Pancreas (tissue), 10 donors: ENCODE data around the gene EPG5. TPM values are rescaled to one million over a fixed set of nuclear protein-coding genes. Genes with fewer than 3 reads are reported as not detected.
"Not testable (repeated sequence)": the region's sequence is repeated elsewhere in the genome, so short reads cannot be mapped to it uniquely, and the experiment has no call there.

Source experiments
- ATAC-seq, 4 donors: fragments of 200-7000 bp; cut with Tn5 transposase; one replicate each; pipeline versions ENCODE4 v1.8.0 to v1.9.1; 2020; ENCODE audit warnings: mild to moderate bottlenecking in 4 of 4, moderate library complexity in 4 of 4
- DNase-seq, 6 donors: peaks; one replicate each; pipeline ENCODE4 v3.0.0-alpha.2; 2020
- FAIRE-seq: peaks from 2 replicates; lab custom pipeline; 2012; peaks lifted over from hg19 to GRCh38; lab: Jason Lieb, UNC
- H3K27ac ChIP-seq, 4 donors: fragments of 200-600 bp; sonication (generic); 1 replicate in 3 of 4; 2 replicates in 1 of 4; pipeline versions ENCODE4 v1.5.0 to v1.8.0; 2020
- H3K27me3 ChIP-seq, 4 donors: fragments of 200-600 bp; one replicate each; pipeline ENCODE4 v1.8.0; 2021
- H3K36me3 ChIP-seq, 3 donors: fragments of 200-600 bp; sonication (generic) in 1 of 3; one replicate each; pipeline versions ENCODE4 v1.5.0 to v1.8.0; 2020 to 2021
- H3K4me1 ChIP-seq, 3 donors: fragments of 200-600 bp; one replicate each; pipeline ENCODE4 v1.8.0; 2021
- H3K4me3 ChIP-seq, 4 donors: fragments of 200-600 bp; sonication (generic) in 2 of 4; one replicate each; pipeline versions ENCODE4 v1.5.0 to v1.8.0; 2020 to 2021
- H3K9me3 ChIP-seq, 4 donors: fragments of 200-600 bp; one replicate each; pipeline ENCODE4 v1.8.0; 2021
- WGBS, 2 donors: extraction: QIAGEN DNeasy Blood & Tissue Kit; methylation state at CpG; one replicate each; pipeline ENCODE4 v1.1.7; 2013; 5-methylcytosine and 5-hydroxymethylcytosine counted together
- intact Hi-C, 3 donors: fragments of 100-400 bp; cut with DNase I; formaldehyde crosslinking; loops; one replicate each; pipeline versions ENCODE4 v1.11.1 to v1.14.2; 2022
- polyA plus RNA-seq, 2 donors: library from polyadenylated mRNA; stranded (reverse); fragments of 200-250 nt; gene quantifications; one replicate each; pipeline ENCODE4 v1.2.3, GENCODE V29; 2013
- total RNA-seq, 6 donors: library from RNA; stranded (reverse); fragmentation: NEBNext Ultra II Directional in 4 of 6; extraction: Animal tissue kit (Norgen Biotek cat#: 25700) in 4 of 6; gene quantifications; one replicate each; pipeline versions ENCODE4 v1.2.1 to v1.2.4, GENCODE V29; 2021 to 2023
- TF ChIP-seq, protein P1 (sequence below), 4 donors: fragments of 200-600 bp; sonication (generic) in 3 of 4; IDR thresholded peaks; one replicate each; pipeline versions ENCODE4 v1.5.0 to v1.8.0; 2021; ENCODE audit warnings: antibody characterized with exemption in 4 of 4
- donor health status: healthy with polysubstance abuse.
- donor health status: DM: no; HTN: no; CAD: no; lungs with moderate emphysema.
- donor health status: DM: no; HTN: no; CAD: no.
- donor health status: control.
- donor health status: control.
- donor health status: Bipolar disorder and iron deficiency.
- donor health status: DM: yes; HTN: yes; CAD: no.
- donor health status: DM: no; HTN: no; CAD: no.
- donor health status: DM: no; HTN: no; CAD: no.
- donor health status: DM: yes; HTN: yes; CAD: no.

Gene EPG5
- total and polyA plus RNA-seq, 8 donors = 4.9 to 18.4 (median 10.1) TPM

DNA sequence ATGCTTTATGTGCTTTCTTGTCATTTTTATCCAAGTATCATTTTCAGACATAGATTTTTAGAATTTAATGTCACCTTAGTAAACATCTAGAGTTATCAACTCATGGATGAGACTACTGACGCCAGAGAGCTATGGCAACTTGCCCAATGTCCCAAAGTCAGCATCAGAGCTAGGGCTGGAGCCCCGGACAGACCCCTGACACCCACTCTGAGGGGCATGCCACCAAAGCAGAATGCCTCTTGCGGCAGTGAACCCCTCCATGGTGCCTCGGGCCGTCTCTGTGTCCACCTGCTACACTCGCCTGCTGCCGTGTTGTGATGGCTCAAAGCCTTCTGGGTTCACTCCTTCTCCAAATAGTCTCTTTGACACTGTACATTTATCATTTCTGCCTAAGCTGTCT, 136.2 kb downstream of the EPG5 start:
- Histone ChIP-seq H3K9me3 (no peaks in the 10 kb centered on the region), H3K36me3 (no peaks in the 10 kb centered on the region), H3K4me1 (no peaks in the 10 kb centered on the region), H3K27ac (no peak overlapping the region), H3K4me3 (no peak overlapping the region), H3K27me3 (no peaks in the 10 kb centered on the region)
- DNase-seq (no peak), ATAC-seq (no peak), FAIRE-seq (no peak)
- TF ChIP-seq, protein P1, sequence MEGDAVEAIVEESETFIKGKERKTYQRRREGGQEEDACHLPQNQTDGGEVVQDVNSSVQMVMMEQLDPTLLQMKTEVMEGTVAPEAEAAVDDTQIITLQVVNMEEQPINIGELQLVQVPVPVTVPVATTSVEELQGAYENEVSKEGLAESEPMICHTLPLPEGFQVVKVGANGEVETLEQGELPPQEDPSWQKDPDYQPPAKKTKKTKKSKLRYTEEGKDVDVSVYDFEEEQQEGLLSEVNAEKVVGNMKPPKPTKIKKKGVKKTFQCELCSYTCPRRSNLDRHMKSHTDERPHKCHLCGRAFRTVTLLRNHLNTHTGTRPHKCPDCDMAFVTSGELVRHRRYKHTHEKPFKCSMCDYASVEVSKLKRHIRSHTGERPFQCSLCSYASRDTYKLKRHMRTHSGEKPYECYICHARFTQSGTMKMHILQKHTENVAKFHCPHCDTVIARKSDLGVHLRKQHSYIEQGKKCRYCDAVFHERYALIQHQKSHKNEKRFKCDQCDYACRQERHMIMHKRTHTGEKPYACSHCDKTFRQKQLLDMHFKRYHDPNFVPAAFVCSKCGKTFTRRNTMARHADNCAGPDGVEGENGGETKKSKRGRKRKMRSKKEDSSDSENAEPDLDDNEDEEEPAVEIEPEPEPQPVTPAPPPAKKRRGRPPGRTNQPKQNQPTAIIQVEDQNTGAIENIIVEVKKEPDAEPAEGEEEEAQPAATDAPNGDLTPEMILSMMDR (IDR thresholded peaks at IDR 0.05) = no peak
- intact Hi-C loops = no loop called here
- 65 to 89% methylated on average over 7 of the region's 7 CpGs for WGBS, 2 donors

DNA sequence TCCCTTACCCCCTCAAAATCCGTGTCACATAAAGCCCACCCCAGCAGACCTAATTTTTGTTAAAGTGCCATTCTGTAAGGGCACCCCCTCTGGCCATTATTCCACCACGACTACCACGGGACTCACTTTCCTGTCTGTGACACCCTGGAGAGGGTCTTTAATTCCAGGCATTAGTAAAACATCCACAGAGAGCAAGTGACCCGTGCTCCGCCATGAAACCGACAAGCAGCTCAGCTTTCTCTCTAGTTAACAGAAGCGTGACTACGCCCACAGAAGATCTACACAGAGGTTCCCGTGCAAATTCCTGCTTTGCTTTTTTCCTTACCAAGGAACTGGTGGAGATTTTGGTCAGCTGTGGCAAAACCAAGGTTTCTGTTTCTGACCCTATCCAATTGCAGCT, 137.3 kb downstream of the EPG5 start:
- TF ChIP-seq, protein P1 (IDR thresholded peaks at IDR 0.05) = no peak
- no peaks in the 10 kb centered on the region for H3K9me3 ChIP-seq
- H3K4me1 ChIP-seq = no peaks in the 10 kb centered on the region
- H3K36me3 ChIP-seq = no peaks in the 10 kb centered on the region
- H3K27ac ChIP-seq = no peak overlapping the region
- no peaks in the 10 kb centered on the region for H3K27me3 ChIP-seq
- ATAC-seq (no peak), FAIRE-seq (no peak), DNase-seq (no peak)
- 66 to 74% methylated on average over 9 of the region's 9 CpGs for WGBS, 2 donors
- intact Hi-C loops = no loop called here
- H3K4me3 ChIP-seq = no peak overlapping the region

DNA sequence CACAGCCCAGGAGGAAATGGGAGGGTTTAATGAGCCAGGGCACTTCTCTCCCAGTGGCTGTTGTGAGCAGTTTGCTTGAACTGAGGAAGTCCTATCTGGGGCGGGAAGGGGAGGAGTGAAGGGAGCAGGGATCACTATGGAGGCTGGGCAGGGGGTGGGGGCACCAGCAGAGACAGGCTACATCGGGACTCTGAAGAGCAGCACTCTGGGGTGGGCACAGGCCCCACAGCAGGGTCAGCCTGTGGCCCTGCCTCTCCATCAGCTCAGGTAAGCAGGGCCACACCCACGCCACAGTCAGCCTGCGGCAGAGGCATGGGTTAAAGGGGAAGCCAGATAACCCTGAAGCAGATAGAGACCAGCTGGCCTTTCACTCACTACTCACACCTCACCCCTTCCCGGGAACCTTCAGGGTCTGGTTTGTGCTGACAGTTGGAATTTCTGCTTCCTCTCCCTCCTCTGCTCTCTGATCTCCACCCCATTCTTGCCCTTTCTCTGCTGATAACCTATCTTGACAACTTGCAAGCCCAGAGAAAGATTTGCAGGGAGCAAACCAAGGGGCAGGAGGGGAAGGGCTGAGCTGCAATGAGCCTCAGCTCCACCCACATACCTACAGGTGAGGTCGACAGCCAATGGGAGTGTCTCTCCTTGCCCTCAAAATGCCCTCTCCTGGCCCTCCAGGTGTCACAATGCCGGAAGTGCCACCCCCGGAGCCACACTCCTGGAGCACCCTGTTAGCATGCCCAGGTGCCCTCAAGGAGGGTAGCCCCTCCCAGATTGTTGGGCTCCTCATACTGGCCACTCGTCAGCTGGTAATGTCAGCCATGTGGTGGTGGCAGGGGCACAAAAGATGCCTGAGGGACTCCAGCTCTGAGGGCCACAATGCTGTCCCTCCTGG, 138.0 kb downstream of the EPG5 start:
- ATAC-seq (peak; percentile 24 to 68 (median 62)), DNase-seq (no peak), FAIRE-seq (no peak)
- intact Hi-C loops = no loop called here
- WGBS, 2 donors = 19 to 35% methylated on average over 9 of the region's 9 CpGs
- H3K36me3 ChIP-seq = no peaks in the 10 kb centered on the region
- no peak overlapping the region for H3K27ac ChIP-seq
- TF ChIP-seq, protein P1 (IDR thresholded peaks at IDR 0.05) = no peak
- H3K9me3 ChIP-seq = no peaks in the 10 kb centered on the region
- H3K27me3 ChIP-seq = no peaks in the 10 kb centered on the region
- no peaks in the 10 kb centered on the region for H3K4me1 ChIP-seq
- H3K4me3 ChIP-seq = no peak overlapping the region

DNA sequence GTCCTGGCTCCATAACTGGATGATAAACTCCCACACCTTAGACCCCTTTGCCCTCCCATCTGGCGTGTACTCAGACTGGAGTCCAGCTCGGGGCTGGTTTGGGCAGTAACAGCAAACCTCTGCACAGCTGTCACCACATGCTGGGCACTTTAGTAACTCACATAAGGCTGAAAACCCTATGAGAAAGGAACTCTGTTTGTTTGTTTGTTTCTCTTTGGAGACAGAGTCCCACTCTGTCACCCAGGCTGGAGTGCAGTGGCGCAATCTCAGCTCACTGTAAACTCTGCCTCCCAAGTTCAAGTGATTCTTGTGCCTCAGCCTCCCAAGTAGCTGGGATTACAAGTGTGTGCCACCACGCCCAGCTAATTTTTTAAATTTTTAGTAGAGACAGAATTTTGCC, 140.4 kb downstream of the EPG5 start:
- intact Hi-C loops, H3K27ac ChIP-seq, H3K4me1 ChIP-seq, H3K9me3 ChIP-seq, ATAC-seq, H3K36me3 ChIP-seq, FAIRE-seq, H3K27me3 ChIP-seq, H3K4me3 ChIP-seq, DNase-seq: not testable (repeated sequence)
- WGBS, 2 donors = 83 to 88% methylated on average over 4 of the region's 4 CpGs

DNA sequence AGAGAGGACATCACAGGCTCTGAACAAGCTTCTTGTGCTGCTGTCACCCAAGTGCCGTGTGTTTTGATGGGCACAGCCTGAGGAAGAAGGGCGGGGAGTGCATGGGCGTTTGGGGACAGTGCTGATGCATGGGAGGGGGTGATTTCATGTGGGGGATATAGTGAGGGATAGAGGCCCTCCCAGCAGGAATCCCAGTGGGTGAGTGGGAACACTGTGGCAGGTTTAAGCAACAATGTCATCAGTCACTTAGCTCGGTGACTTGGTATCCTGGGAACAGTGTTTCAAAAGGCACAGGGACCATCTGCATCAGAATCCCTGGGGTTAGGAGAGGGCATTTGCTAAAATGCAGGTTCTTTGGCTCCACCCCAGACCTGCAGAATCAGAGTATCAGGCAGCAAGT, 141.0 kb downstream of the EPG5 start:
- Histone ChIP-seq H3K4me3 (no peak overlapping the region), H3K27ac (no peak overlapping the region), H3K27me3 (no peaks in the 10 kb centered on the region), H3K36me3 (no peaks in the 10 kb centered on the region), H3K9me3 (no peaks in the 10 kb centered on the region), H3K4me1 (no peaks in the 10 kb centered on the region)
- ATAC-seq (no peak), DNase-seq (no peak), FAIRE-seq (no peak)
- TF ChIP-seq, protein P1 (IDR thresholded peaks at IDR 0.05) = no peak
- intact Hi-C loops = no loop called here
- WGBS, 2 donors = 77 to 85% methylated on average over 4 of the region's 4 CpGs
